SK-N-SH (cell line): ENCODE data around the gene TMEM117. TPM values are rescaled to one million over a fixed set of nuclear protein-coding genes. Genes with fewer than 3 reads are reported as not detected.

Source experiments
- CTCF ChIA-PET: fragments of 300-600, 350-600 bp; formaldehyde crosslinking; extraction: SDS; loops from one replicate; lab custom pipeline; 2021; lab: Yijun Ruan, JAX
- POLR2A ChIA-PET: fragments of 350-600 bp; sonication (Branson Sonifier 250); formaldehyde crosslinking; extraction: SDS; loops from one replicate; lab custom pipeline; 2020; ENCODE audit warnings: antibody characterized with exemption, inconsistent platforms; lab: Yijun Ruan, JAX
- DNase-seq: peaks from one replicate; pipeline ENCODE4 v3.0.0; 2012
- H2AFZ ChIP-seq: fragments of 200-600 bp; sonication (generic); 2 replicates; pipeline ENCODE4 v1.8.1; 2016; ENCODE audit warnings: antibody characterized with exemption, mild to moderate bottlenecking, low read depth
- H3F3A ChIP-seq: fragments of 200-600 bp; sonication (generic); replicated peaks from 2 replicates; pipeline ENCODE3; 2016; ENCODE audit warnings: antibody characterized with exemption, mild to moderate bottlenecking; ENCODE audit not compliant: insufficient read depth
- H3K27ac ChIP-seq, 2 experiments: fragments of 200-500 bp in 1 of 2; fragments of 200-600 bp in 1 of 2; sonication (Bioruptor generic) in 1 of 2; sonication (generic), shearing (Covaris generic) in 1 of 2; 2 replicates each; pipeline versions ENCODE4 v1.5.1 to v1.6.1; 2014 to 2016; ENCODE audit warnings: low read depth in 2 of 2, inconsistent platforms in 1 of 2, low read length in 1 of 2, mild to moderate bottlenecking in 1 of 2, mixed read lengths in 1 of 2
- H3K27me3 ChIP-seq: fragments of 200-600 bp; sonication (generic), shearing (Covaris generic); 2 replicates; pipeline ENCODE4 v1.6.1; 2016; ENCODE audit warnings: mixed run types; ENCODE audit not compliant: insufficient read depth
- H3K36me3 ChIP-seq, 2 experiments: fragments of 200-500 bp in 1 of 2; fragments of 200-600 bp in 1 of 2; sonication (Bioruptor generic) in 1 of 2; sonication (generic) in 1 of 2; replicated peaks in 1 of 2; 2 replicates each; pipeline versions ENCODE3 to v1.5.1; 2014 to 2016; ENCODE audit warnings: low read length in 1 of 2, mild to moderate bottlenecking in 1 of 2; ENCODE audit not compliant: insufficient read depth in 2 of 2, control insufficient read depth in 1 of 2
- H3K4me1 ChIP-seq, 2 experiments: fragments of 200-500 bp in 1 of 2; fragments of 200-600 bp in 1 of 2; sonication (Bioruptor generic) in 1 of 2; sonication (generic), shearing (Covaris generic) in 1 of 2; 2 replicates each; pipeline versions ENCODE4 v1.5.1 to v1.6.1; 2014 to 2016; ENCODE audit warnings: low read depth in 1 of 2, low read length in 1 of 2, mixed run types in 1 of 2; ENCODE audit not compliant: insufficient read depth in 2 of 2, control insufficient read depth in 1 of 2
- H3K4me2 ChIP-seq: fragments of 200-600 bp; sonication (generic), shearing (Covaris generic); 2 replicates; pipeline ENCODE4 v1.6.1; 2017; ENCODE audit warnings: mixed run types
- H3K4me3 ChIP-seq, 2 experiments: fragments of 200-500 bp in 1 of 2; fragments of 200-600 bp in 1 of 2; sonication (Bioruptor generic) in 1 of 2; sonication (generic), shearing (Covaris generic) in 1 of 2; 2 replicates each; pipeline versions ENCODE4 v1.5.1 to v1.8.1; 2014 to 2016; ENCODE audit warnings: low read depth in 2 of 2, inconsistent platforms in 1 of 2, low read length in 1 of 2, mild to moderate bottlenecking in 1 of 2, mixed read lengths in 1 of 2, moderate library complexity in 1 of 2
- H3K79me2 ChIP-seq: fragments of 200-600 bp; sonication (generic); 2 replicates; pipeline ENCODE4 v1.8.1; 2017; ENCODE audit warnings: mild to moderate bottlenecking; ENCODE audit not compliant: insufficient read depth
- H3K9ac ChIP-seq: fragments of 200-600 bp; sonication (generic); 2 replicates; pipeline ENCODE4 v1.6.1; 2017; ENCODE audit warnings: mixed run types
- H3K9me2 ChIP-seq: fragments of 200-600 bp; sonication (generic); 2 replicates; pipeline ENCODE4 v1.6.1; 2017; ENCODE audit warnings: mixed run types
- H3K9me3 ChIP-seq: fragments of 200-600 bp; sonication (generic); 2 replicates; pipeline ENCODE4 v1.6.1; 2017; ENCODE audit warnings: mixed run types, mild to moderate bottlenecking, moderate library complexity
- H4K20me1 ChIP-seq: fragments of 200-600 bp; sonication (generic); 2 replicates; pipeline ENCODE4 v1.6.1; 2017; ENCODE audit warnings: mild to moderate bottlenecking, mixed run types; ENCODE audit not compliant: insufficient read depth
- CHD2 ChIP-seq: fragments of 150-350 bp; IDR thresholded peaks from 2 replicates; pipeline ENCODE4 v1.6.1; 2018; ENCODE audit warnings: low read length; ENCODE audit not compliant: partially characterized antibody
- ELF1 ChIP-seq: IDR thresholded peaks from 2 replicates; pipeline ENCODE4 v1.4.0; 2012
- EP300 ChIP-seq, 2 experiments: IDR thresholded peaks; 2 replicates each; pipeline versions ENCODE4 v1.4.0 to v1.6.1; 2012; ENCODE audit warnings: borderline replicate concordance in 1 of 2, low read depth in 1 of 2, low read length in 1 of 2
- FOSL2 ChIP-seq: IDR thresholded peaks from 2 replicates; pipeline ENCODE4 v1.4.0; 2012; ENCODE audit warnings: low read depth, mild to moderate bottlenecking, moderate library complexity, borderline replicate concordance
- MXI1 ChIP-seq: IDR thresholded peaks from 2 replicates; pipeline ENCODE4 v1.6.1; 2012; ENCODE audit warnings: mild to moderate bottlenecking, low read depth, low read length, improper control_type of control experiment
- PBX3 ChIP-seq: IDR thresholded peaks from 2 replicates; pipeline ENCODE4; 2012
- REST ChIP-seq: IDR thresholded peaks from 2 replicates; pipeline ENCODE4 v1.6.1; 2012; ENCODE audit warnings: mild to moderate bottlenecking, low read depth, low read length, moderate library complexity
- SIN3A ChIP-seq: IDR thresholded peaks from 2 replicates; pipeline ENCODE4 v1.6.1; 2012; ENCODE audit warnings: low read depth, mild to moderate bottlenecking, low read length, moderate library complexity, borderline replicate concordance
- SMC3 ChIP-seq: IDR thresholded peaks from 2 replicates; pipeline ENCODE4 v1.6.1; 2012; ENCODE audit warnings: low read depth, low read length, improper control_type of control experiment
- USF1 ChIP-seq: IDR thresholded peaks from 2 replicates; pipeline ENCODE4 v1.4.0; 2012; ENCODE audit warnings: low read depth, borderline replicate concordance
- USF2 ChIP-seq: fragments of 150-350 bp; IDR thresholded peaks from 2 replicates; pipeline ENCODE4 v1.6.1; 2017; ENCODE audit warnings: antibody characterized with exemption, low read length, low read depth, borderline replicate concordance
- WGBS: methylation state at CpG from one replicate; pipeline ENCODE4 v1.1.6; 2017; ENCODE audit warnings: low lambda C conversion rate; 5-methylcytosine and 5-hydroxymethylcytosine counted together
- polyA plus RNA-seq, 3 experiments: library from polyadenylated mRNA; depleted of rRNA; stranded (reverse); fragments of >200 nt; gene quantifications; 2 replicates each; pipeline ENCODE4 v1.2.3, GENCODE V29; 2012

TMEM117 gene
- polyA plus RNA-seq, 1 of the 3 experiments (the other 2 are of a cell fraction): 0.81 TPM

GRCh38 chr12:44098786-44099185, 262.9 kb downstream of the TMEM117 start:
- H3K4me3 ChIP-seq: no peak overlapping the region
- no peaks in the 10 kb centered on the region for H3F3A ChIP-seq

GRCh38 chr12:44099486-44099885, 263.6 kb downstream of the TMEM117 start:
- Histone ChIP-seq H3K27ac (no peak overlapping the region), H3K36me3 (no peaks in the 10 kb centered on the region), H3K4me1 (peaks cover 0 to 2% of the 10 kb centered on the region in 2 experiments; a peak in 2 of 4 replicates), H3K79me2 (no peaks in the 10 kb centered on the region), H2AFZ (no peak overlapping the region), H3K4me3 (no peak overlapping the region), H3K9ac (no peak overlapping the region), H3F3A (no peaks in the 10 kb centered on the region), H3K9me2 (no peaks in the 10 kb centered on the region), H3K4me2 (no peak overlapping the region), H4K20me1 (no peaks in the 10 kb centered on the region), H3K27me3 (no peaks in the 10 kb centered on the region), H3K9me3 (no peaks in the 10 kb centered on the region)
- ChIA-PET CTCF (no interaction called here), POLR2A (no interaction called here)
- TF ChIP-seq ELF1 (no peak), SMC3 (no peak), FOSL2 (no peak), CHD2 (no peak), REST (no peak), USF2 (no peak), PBX3 (no peak), SIN3A (no peak), USF1 (no peak)
- WGBS: 40% methylated on average over 1 of the region's 1 CpG
- no peak for DNase-seq

More at GRCh38 chr12:44098786-44099185, 262.9 kb downstream of the TMEM117 start:
- no peak overlapping the region for H3K9ac ChIP-seq
- H2AFZ ChIP-seq: no peak overlapping the region
- no peaks in the 10 kb centered on the region for H3K9me3 ChIP-seq
- ChIA-PET CTCF (interaction anchor here (0.6 kb wide), 1 partner anchor 775 kb away, joined by 3 read pairs; no protein-coding TSS in a partner anchor), POLR2A (no interaction called here)
- 0% methylated on average over 1 of the region's 1 CpG for WGBS
- no peak overlapping the region for H3K27ac ChIP-seq
- H4K20me1 ChIP-seq: no peaks in the 10 kb centered on the region
- H3K27me3 ChIP-seq: no peaks in the 10 kb centered on the region
- no peaks in the 10 kb centered on the region for H3K79me2 ChIP-seq
- peaks cover 0 to 2% of the 10 kb centered on the region in 2 experiments; a peak in 2 of 4 replicates for H3K4me1 ChIP-seq
- no peaks in the 10 kb centered on the region for H3K9me2 ChIP-seq
- no peaks in the 10 kb centered on the region for H3K36me3 ChIP-seq
- TF ChIP-seq MXI1 (no peak), EP300 (IDR thresholded peaks at IDR 0.05; ENCODE audit: borderline replicate concordance in 1 of 2, low read depth in 1 of 2, low read length in 1 of 2) (0 out of 4 replicates have a peak, but pooled peaks of 1 of the 2 experiments have one; percentile 10)
- no peak overlapping the region for H3K4me2 ChIP-seq
- DNase-seq: peak; percentile 24
